Upper lobe of left lung (tissue), 4 donors: ENCODE results near the gene RLN1.

ENCODE experiments used
- CTCF ChIP-seq, 6 experiments: fragments of 450-650 bp in 4 of 6; fragments of 200-600 bp in 2 of 6; sonication (generic) in 2 of 6; IDR thresholded peaks; one replicate each; pipeline ENCODE4 v1.5.1; 2016 to 2019; ENCODE audit warnings: antibody characterized with exemption in 6 of 6
- EP300 ChIP-seq, 4 donors: sonication (generic); formaldehyde crosslinking; IDR thresholded peaks; one replicate each; pipeline ENCODE4 v1.5.1; 2017; ENCODE audit warnings: antibody characterized with exemption in 4 of 4, control low read depth in 2 of 4
- POLR2A ChIP-seq, 4 donors: fragments of 450-650 bp; IDR thresholded peaks; one replicate each; pipeline ENCODE4 v1.5.1; 2016 to 2017; ENCODE audit warnings: antibody characterized with exemption in 4 of 4, mild to moderate bottlenecking in 2 of 4
- POLR2AphosphoS5 ChIP-seq, 2 donors: sonication (generic); formaldehyde crosslinking; IDR thresholded peaks; one replicate each; pipeline ENCODE4 v1.5.1; 2017; ENCODE audit warnings: antibody characterized with exemption in 2 of 2

GRCh38 chr9:5355226-5355625, 15.6 kb upstream of the RLN1 start:
- no peak for TF ChIP-seq CTCF (IDR thresholded peaks at IDR 0.05)
- no peak for TF ChIP-seq POLR2A (IDR thresholded peaks at IDR 0.05)
- no peak for TF ChIP-seq POLR2AphosphoS5 (IDR thresholded peaks at IDR 0.05)
- TF ChIP-seq EP300 (IDR thresholded peaks at IDR 0.05), result no peak
